ENCODE data around the gene TMUB1.

Gene TMUB1

DNA sequence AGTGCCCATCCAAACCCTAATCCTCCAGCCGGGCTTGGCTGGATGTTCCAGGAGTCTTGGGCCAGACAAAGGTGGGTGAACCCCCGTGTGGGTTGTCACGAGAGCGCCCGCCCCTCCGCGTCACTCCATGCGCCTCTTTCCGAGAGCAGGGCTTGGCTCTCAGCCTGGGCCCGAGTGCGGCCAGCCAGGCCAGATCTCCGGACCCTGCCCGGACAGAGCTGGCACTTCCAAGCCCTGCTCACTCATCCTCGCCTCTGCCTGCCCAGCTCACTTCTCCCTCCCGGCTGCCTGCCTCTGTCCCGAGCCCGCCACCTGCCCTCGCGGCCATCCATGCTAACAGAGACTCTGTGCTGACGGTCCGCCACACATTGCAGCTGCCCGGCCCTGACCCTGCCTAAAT lies 37.6 kb upstream of the TMUB1 start:
- no peak for DNase-seq

DNA sequence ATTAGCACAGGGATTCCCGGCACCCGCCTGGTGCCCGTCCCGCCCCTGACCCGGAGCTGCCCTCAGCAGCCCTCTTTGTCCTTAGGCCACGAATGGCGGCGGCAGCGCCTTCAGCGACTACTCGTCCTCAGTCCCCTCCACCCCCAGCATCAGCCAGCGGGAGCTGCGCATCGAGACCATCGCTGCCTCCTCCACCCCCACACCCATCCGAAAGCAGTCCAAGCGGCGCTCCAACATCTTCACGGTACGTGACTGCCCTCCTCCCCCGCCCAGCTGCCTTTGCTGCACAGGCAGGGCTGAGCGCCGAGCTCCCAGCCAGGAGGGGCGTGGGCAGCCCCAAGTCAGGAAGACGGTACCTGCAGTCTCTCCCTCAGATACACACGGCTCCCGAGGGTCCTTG lies 36.6 kb upstream of the TMUB1 start:
- DNase-seq, result no peak

DNA sequence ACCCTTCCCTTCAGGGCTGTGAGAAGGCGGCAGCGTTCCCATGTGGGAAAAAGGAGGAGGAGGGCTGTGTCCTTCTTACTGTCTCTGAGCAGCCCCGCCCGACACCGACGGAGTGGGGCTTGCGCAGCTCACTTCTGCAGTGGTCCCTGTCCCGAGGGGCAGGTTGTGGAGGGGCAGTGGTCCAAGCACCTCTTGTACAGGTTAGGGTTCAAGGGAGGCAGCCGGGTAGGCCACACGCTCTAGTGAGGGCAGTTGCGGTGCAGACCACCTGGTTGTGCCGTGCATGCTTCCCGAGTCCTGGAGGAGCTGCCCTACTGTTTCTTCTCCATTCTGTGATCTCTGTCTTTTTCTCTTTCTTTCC lies 35.7 kb upstream of the TMUB1 start:
- no peak for DNase-seq

- DNase-seq, result no peak
Measured at GRCh38 chr7:151118108-151119054, 35.1 kb upstream of the TMUB1 start.

- DNase-seq, result no peak
Measured at GRCh38 chr7:151117565-151117964, 34.3 kb upstream of the TMUB1 start.

- no peak for DNase-seq
Measured at GRCh38 chr7:151116603-151117440, 33.5 kb upstream of the TMUB1 start.

- no peak for DNase-seq
Measured at GRCh38 chr7:151115836-151116418, 32.6 kb upstream of the TMUB1 start.

DNA sequence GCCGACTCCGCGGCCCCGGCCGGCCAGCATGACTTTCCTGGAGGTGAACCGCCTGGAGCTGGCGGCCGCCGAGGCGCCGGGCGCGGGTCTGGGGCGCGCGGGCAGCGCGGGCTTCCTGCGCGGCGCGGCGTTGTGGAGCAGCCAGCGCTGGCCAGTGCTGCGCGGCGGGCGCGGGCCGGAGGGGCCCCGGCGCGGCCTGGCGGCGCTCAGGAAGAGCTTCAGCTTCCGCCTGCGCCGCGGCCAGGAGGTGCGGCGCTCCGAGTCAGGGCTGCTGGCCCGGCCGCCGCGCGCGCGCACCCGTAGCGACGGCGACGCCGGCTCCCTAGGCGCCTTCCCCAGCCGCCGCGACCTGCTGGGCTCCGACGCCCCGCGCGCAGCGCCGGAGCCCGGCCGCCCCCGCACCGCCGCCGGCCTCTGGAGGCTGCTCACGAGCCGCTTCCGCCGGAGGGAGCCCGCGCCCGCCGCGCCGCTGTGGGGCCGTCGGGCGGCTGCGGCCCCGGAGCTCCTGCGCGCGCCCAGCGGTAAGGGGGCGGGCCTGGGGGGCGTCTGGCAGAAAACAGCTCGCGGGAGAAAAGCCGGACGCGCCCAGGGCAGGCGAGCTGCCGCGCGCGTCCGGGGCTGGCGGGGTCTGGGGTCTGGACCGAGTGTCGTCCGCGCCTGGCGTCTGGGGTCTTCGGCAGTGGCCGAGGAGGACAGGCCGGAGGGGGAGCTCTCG lies 32.0 kb upstream of the TMUB1 start:
- no peak for DNase-seq

DNA sequence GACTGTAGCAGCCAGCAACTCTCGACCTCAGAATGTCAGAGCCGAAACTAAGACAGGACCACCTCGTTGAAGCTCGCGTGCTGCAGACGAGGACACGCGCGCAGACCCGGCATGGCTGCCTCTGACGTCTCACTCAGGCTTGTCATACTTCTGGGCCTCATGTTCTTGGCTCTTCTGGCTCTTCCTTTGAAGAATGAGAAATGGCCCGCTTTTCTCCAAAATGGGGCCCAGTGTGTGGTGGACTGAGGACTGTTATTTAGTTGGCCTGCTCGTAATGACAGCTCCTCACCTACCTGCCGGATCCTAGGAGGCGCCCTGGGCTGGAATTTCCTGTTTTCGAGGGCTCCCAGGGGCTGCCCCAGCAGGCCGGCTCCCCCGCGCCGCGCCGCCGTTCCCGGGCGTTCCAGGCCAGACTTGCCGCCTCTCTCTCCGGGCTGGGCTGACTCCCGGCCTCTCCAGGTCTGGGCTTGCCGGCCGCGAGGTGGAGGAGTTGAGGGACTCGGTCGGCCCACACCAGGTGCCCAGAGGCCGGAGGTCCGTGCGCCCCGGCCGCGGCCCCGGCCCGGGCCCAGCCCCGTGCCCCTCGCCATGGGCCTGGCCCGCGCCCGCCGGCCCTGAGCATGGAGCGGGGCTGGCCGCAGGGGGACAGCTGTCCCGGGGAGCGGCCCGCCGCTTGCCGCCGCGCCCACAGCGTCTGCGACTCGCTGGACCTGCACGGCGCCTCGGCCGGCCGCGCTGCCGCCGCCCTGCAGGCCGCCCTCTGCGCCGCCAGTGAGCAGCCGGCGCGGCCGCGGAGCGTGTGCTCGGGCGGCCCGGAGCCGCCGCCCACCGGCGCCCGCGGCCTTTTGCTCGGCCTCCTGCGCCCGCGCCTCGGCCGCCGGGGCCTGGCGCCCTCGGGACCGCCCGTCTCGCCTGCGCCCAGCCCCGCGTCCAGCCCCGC lies 31.1 kb upstream of the TMUB1 start:
- no peak for DNase-seq

GRCh38 chr7:151113344-151114150 lies 30.3 kb upstream of the TMUB1 start:
- DNase-seq, result no peak

DNA sequence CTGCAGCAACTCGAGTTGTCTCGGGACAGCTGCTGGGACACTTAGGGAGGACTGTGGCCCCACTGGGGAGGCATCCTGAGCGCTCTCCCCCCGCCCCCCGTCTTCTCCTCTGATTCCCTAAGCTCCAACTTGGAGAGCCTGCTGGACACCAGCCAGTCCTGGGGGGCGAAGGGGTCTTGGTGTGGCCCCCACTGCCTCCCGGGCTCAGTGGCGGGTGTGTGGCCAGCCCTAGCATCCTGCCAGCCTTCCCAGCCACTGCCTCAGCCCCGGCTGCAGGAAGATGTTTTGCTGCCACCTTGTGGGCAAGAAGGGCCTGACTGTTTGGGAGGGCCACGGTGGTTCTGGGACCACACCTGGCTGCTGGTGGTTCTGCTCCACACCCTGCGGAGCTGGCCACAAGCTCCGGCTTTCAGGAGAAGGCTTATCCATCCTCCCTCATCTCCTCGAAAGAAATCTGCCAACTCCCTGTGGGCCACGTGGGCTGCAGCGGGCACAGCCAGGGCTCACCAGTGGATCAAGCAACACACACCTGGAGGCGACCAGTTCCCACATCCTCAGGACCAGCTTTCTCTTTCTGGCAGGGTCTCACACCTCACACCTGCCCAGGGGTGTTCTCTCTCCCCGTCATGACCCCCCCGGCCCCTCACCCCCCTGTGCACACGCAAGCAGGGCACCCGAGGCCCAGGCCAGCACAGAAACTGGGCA lies 27.8 kb upstream of the TMUB1 start:
- no peak for DNase-seq

GRCh38 chr7:151110236-151110940 lies 27.1 kb upstream of the TMUB1 start:
- no peak for DNase-seq

DNA sequence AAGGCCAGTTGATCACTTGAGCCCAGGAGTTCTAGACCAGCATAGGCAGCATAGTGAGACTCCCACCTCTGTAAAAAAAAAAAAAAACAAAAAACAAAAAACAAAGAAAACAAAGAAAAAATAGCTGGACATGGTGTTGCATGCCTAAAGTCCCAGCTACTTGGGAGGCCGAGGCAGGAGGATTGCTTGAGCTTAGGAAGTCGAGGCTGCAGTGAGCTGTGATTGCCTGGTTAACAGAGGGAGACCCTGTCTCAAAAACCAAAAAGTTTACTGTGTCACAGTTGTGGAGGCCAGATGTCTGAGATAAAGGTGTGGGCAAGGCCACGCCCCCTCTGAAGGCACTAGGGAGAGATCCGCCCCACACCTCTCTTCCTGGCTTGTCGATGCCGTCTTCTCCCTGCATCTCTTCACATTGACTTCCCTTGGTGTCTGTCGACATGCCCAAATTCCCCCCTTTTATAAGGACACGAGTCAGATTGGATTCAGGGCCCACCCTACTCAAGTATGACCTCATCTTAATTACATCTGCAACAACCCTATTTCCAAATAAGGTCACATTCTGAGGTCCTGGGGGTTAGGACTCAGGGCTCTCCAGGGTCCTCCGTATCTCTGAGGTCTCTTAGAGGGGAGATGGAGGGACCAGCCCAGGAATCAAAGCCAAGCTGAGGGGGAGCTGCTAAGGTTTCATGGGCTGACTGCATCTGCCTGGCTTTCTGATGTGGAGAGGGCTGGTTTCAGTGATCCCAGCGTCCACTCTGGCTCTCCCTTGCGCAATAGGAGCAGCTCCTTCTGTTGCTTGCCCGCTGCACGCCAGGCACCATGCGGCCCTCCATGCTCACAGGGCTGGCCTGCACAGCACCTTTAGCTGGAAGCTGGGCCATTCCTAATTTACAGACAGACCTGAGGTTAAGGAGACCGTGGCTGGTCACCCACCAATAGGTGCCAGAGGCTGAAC lies 26.1 kb upstream of the TMUB1 start:
- DNase-seq, result no peak

GRCh38 chr7:151107882-151108281 lies 24.6 kb upstream of the TMUB1 start:
- no peak for DNase-seq

- DNase-seq, result no peak
Measured at GRCh38 chr7:151104411-151105235, 21.3 kb upstream of the TMUB1 start.

GRCh38 chr7:151103973-151104372 lies 20.7 kb upstream of the TMUB1 start:
- no peak for DNase-seq

GRCh38 chr7:151102991-151103390 lies 19.7 kb upstream of the TMUB1 start:
- DNase-seq, result no peak

All from GOT3 (cell line).